Glomerular visceral epithelial cell (primary cell): ENCODE results near the gene ENPP3.

ENCODE experiments used
- DNase-seq: peaks from one replicate; pipeline ENCODE4 v3.0.0-alpha.2; 2016; ENCODE audit errors: extremely low spot score

The ENPP3 gene

GRCh38 chr6:131642987-131643611, 6.0 kb downstream of the ENPP3 start:
- DNase-seq: no peak

- no peak for DNase-seq
These were observed 6.9 kb downstream of the ENPP3 start for GRCh38 chr6:131643855-131644460.

- no peak for DNase-seq
These were observed 7.8 kb downstream of the ENPP3 start for GRCh38 chr6:131644921-131645320.

DNA sequence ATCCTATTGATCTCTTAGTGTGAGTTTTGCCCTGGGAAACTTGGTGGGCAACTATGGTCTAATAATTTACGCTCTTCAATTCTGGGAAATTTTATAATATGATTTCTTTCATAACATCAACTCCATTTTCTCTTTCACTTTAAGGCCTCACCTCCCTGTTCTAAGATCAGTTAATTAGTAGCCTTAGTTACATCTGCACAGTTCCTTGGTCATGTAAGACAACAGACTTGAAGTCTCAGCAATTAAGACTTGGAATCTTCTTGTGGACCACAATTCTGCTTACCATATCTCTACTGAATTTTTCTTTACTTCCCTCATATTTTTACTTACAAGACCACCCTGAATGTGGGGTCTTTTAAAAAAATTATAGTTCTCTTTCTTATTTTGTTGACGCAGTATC, 8.7 kb downstream of the ENPP3 start:
- DNase-seq: no peak

DNA sequence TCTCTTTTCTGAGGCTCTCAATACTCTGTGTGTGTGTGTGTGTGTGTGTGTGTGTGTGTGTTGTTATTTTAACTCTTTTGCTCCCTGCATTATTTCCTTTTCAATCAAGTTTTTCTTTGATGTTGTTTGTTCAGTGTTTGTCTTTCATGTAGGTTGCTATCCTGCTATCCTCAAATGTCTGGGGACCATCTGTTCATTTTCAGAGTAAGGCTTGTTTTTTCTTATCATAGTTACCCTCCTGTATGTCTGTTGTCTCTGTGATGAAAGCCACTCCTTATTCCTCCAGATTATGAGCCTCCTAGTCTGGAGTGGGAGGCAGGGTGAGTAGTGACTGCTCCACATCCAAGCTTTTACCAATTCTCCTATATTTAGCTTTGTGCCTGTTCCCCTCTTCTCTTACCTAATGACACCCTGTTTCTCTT, 9.2 kb downstream of the ENPP3 start:
- no peak for DNase-seq

DNA sequence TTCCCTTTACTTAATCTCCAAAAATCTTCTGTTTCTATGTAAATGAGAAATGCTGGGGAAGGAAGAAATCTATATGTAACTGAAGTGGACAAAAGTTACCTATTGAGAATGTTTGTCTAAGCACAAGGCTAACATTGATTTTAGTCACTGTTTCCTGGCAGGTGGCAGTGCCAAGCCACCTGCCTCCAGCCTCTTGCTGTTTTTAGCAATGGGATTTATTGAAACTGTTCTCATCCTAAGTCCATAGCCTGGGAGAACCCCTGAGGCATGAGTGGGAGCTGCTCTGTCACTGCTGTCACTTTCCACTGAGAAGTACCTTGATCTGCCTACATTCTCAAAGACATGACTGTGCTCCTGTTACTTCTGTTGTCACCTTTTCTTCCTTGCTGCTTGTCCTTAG, 14.7 kb downstream of the ENPP3 start:
- no peak for DNase-seq

- DNase-seq: no peak
These were observed 15.4 kb downstream of the ENPP3 start for GRCh38 chr6:131652472-131652871.

- DNase-seq: peak; percentile 16
These were observed 17.2 kb downstream of the ENPP3 start for GRCh38 chr6:131654326-131654725.

- no peak for DNase-seq
These were observed 18.3 kb downstream of the ENPP3 start for GRCh38 chr6:131655387-131655786.

DNA sequence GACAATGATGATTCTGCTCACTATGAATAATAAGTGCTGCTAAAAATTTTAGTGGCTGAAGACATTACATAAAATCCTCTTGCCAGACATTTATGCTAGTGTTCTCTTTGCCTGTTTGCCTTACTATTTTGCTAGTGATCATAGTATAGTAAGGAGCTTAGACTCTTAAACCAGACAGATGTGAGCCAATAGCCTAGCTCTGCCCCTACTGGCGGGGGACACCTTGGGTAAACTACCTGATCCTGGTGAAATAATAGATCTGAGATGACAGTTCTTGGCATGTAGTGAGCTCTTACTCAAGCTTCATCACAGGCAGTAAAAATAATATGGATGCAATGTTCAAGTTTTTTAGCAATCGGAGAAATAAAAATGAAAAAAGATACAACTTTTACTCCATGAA, 18.8 kb downstream of the ENPP3 start:
- no peak for DNase-seq

DNA sequence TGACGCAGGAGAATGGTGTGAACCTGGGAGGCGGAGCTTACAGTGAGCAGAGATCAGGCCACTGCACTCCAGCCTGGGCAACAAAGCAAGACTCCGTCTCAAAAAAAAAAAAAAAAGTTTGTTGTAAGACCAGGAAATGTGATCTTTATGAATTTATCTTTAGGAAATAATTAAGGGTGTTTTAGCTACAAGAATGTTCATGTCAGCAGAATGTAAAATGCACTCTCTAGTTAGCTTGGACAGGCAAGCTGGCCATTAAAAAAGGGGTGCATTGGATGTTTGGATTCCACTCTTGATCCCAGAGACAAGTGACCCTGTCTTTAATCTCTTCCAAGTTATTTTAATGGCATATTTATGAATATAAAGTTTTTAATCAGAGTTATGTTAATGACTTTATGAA, 19.6 kb downstream of the ENPP3 start:
- no peak for DNase-seq

- no peak for DNase-seq
These were observed 20.1 kb downstream of the ENPP3 start for GRCh38 chr6:131657222-131657621.

DNA sequence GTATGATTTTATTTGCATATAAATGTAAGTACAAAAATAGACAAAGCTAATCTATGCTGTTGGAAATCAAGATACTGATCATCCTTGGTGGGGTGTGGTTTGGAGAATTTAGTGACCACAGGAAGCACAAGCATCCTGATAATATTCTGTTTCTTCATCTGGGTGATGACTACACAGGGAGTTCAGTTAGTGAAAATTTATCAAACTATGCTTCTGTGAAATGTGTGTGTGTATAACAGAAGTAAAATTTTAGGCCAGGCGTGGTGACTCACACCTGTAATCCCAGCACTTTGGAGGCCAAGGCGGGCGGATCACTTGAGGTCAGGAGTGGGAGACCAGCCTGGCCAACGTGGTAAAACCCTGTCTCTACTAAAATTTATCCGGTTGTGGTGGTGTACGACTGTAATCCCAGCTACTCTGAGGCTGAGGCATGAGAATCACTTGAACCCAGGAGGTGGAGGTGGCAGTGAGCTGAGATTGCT, 20.6 kb downstream of the ENPP3 start:
- DNase-seq: peak; percentile 15

- no peak for DNase-seq
These were observed 21.2 kb downstream of the ENPP3 start for GRCh38 chr6:131658287-131658686.

DNA sequence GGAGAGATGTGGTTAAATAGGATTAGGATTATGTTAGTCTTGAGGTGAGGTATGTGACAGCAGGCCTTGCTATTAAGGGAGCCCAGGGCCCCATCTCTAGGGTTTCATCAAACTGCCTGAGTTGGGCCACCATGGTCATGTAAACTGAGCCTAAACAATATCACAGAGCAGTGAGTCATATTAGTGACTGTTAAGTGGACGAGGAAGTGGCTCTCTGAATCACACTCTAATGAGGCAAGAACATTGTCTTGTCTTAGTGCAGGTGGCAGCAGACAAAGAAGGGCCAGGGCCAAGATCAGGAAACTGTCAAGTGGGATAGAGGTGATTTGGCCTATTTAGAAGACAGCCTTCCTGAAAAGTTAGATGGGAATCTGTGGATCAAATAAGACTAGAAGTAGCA, 23.1 kb downstream of the ENPP3 start:
- DNase-seq: peak; percentile 20

GRCh38 chr6:131663578-131664165, 26.6 kb downstream of the ENPP3 start:
- DNase-seq: no peak

DNA sequence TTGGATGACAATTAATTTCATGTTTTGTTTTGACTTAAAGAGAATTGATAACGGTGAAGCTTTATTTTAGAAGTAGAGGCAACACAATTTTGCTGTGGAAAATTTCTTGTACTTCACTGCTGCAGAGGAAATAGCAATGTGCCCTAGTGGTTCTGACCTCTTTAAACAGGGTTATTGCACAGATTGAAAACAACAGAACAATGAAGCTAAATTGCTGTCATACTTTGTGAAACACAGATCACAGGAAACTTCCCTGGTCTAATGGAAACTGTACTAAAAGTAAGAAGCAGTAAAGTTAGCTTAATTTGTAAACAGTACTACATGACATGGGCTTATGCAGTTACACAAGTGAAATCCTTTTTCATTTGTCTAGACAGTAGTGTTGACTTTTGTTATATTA, 32.8 kb downstream of the ENPP3 start:
- DNase-seq: no peak

DNA sequence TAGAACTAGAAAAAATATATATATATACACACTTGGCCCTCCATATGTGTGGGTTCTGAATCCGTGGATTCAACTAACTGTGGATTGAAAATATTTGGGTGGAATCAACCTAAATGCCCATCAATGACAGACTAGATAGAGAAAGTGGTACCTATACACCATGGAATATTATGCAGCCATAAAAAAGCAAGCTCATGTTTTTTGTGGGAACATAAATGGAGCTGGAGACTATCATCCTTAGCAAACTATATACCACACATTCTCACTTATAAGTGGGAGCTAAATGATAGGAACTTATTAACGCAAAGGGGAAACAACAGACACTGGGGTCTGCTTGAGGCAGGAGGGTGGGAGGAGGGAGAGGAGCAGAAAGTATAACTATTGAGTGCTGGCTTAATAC, 36.1 kb downstream of the ENPP3 start:
- DNase-seq: no peak

DNA sequence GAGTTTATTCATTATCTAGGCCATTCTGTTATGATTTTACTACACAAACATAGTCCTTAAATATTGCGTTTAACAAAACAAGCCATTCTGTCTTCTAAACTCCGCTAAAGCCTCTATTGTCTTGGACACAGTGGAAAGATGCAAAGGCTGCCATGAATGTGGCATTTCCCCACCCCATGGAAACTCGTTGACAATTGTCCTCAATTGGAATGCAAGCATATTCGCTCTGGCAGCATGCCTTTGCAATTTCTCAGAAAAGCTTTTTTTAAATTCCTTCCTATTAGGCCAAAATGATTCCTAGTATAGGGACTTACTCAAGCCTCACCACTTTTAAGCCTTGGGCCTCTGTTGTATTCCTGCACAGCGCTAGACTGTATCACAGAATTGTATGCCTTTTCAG, 41.3 kb downstream of the ENPP3 start:
- DNase-seq: no peak

DNA sequence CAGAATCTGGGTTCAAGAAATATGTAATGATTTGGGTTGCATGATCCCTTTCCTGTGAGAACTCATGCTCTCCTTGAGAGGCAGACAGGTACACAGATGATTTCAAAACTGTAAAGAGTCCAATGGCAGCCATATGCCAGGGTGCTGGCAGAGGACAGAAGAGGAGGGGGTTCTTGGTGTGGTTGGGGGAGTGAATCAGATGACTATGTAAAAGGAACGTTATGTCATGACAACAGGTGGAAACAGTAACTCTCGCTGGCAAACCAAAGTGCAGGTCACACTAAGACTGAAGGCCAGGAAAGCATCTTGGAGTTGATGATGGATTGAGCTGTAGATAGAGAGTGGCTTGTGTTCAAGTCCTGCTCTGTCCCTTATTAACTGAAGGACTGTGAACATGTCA, 43.8 kb downstream of the ENPP3 start:
- DNase-seq: no peak

GRCh38 chr6:131681585-131681984, 44.5 kb downstream of the ENPP3 start:
- DNase-seq: no peak

DNA sequence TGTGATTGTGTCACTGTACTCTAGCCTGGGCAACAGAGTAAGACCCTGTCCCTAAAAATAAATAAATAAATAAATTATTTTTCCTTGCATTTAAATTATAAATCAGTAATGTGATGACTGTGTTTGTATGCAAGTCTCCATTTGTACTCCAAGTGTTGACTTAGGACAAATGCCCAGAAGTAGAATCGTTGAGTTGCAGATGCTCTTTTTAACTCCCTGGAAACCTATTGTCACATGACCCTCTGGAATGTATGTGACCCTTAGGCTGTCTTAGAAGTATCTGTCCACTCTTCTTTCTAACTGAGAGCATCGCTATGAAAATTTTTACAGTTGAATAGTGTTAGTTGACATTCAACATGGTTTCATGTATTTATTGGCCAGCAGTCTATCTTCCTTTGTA, 45.3 kb downstream of the ENPP3 start:
- no peak for DNase-seq

- DNase-seq: no peak
These were observed 46.4 kb downstream of the ENPP3 start for GRCh38 chr6:131683479-131683878.
